HEK293T (cell line): ENCODE results near the gene PACS2.

Experiments
- CTCF ChIA-PET: fragments of 350-600 bp; formaldehyde crosslinking; extraction: SDS; loops from one replicate; lab custom pipeline; 2021; ENCODE audit warnings: antibody characterized with exemption, inconsistent platforms; lab: Yijun Ruan, JAX
- POLR2A ChIA-PET: fragments of 350-600 bp; formaldehyde crosslinking; extraction: SDS; loops from one replicate; lab custom pipeline; 2020; ENCODE audit warnings: antibody characterized with exemption, inconsistent platforms; lab: Yijun Ruan, JAX
- DNase-seq: peaks from one replicate; pipeline ENCODE4 v3.0.0; 2012; ENCODE audit warnings: mixed read lengths; ENCODE audit errors: extremely low spot score
- ARNT ChIP-seq: fragments of 450-650 bp; IDR thresholded peaks from 2 replicates; pipeline ENCODE4 v1.6.1; 2017; ENCODE audit warnings: mild to moderate bottlenecking
- BHLHE40 ChIP-seq: fragments of 450-650 bp; IDR thresholded peaks from 2 replicates; pipeline ENCODE4 v1.6.1; 2016; ENCODE audit warnings: mild to moderate bottlenecking, moderate library complexity, borderline replicate concordance
- CTBP1 ChIP-seq: fragments of 450-650 bp; IDR thresholded peaks from 2 replicates; pipeline ENCODE4 v1.6.1; 2016; ENCODE audit warnings: borderline replicate concordance
- ELF4 ChIP-seq: fragments of 450-650 bp; IDR thresholded peaks from 2 replicates; pipeline ENCODE4 v1.6.1; 2017; ENCODE audit warnings: antibody characterized with exemption
- FOXA1 ChIP-seq: fragments of 450-650 bp; IDR thresholded peaks from 2 replicates; pipeline ENCODE4 v1.6.1; 2016; ENCODE audit warnings: mild to moderate bottlenecking
- FOXK2 ChIP-seq: fragments of 450-650 bp; IDR thresholded peaks from 2 replicates; pipeline ENCODE4 v1.6.1; 2016; ENCODE audit warnings: mild to moderate bottlenecking
- FOXM1 ChIP-seq: fragments of 450-650 bp; IDR thresholded peaks from 2 replicates; pipeline ENCODE4 v1.6.1; 2017; ENCODE audit warnings: mild to moderate bottlenecking, borderline replicate concordance
- HDGF ChIP-seq: fragments of 450-650 bp; IDR thresholded peaks from 2 replicates; pipeline ENCODE4 v1.6.1; 2017; ENCODE audit warnings: antibody characterized with exemption, borderline replicate concordance
- NFRKB ChIP-seq: fragments of 450-650 bp; IDR thresholded peaks from 2 replicates; pipeline ENCODE4 v1.6.1; 2016; ENCODE audit warnings: mild to moderate bottlenecking, moderate library complexity
- PKNOX1 ChIP-seq: fragments of 450-650 bp; IDR thresholded peaks from 2 replicates; pipeline ENCODE4 v1.6.1; 2016
- SP1 ChIP-seq: fragments of 450-650 bp; IDR thresholded peaks from 2 replicates; pipeline ENCODE4 v1.6.1; 2017
- SUZ12 ChIP-seq: fragments of 450-650 bp; IDR thresholded peaks from 2 replicates; pipeline ENCODE4 v1.6.1; 2016; ENCODE audit warnings: mild to moderate bottlenecking
- TARDBP ChIP-seq: fragments of 450-650 bp; IDR thresholded peaks from 2 replicates; pipeline ENCODE4 v1.6.1; 2016
- ZNF384 ChIP-seq: fragments of 450-650 bp; IDR thresholded peaks from 2 replicates; pipeline ENCODE4 v1.6.1; 2016

PACS2 gene

GRCh38 chr14:105446971-105447370 is 132.4 kb downstream of the PACS2 start:
- CTCF ChIA-PET = no interaction called here
- TF ChIP-seq BHLHE40 (no peak), PKNOX1 (no peak), CTBP1 (no peak), SP1 (no peak), ARNT (no peak), FOXA1 (no peak), ELF4 (no peak), FOXM1 (no peak), SUZ12 (no peak), FOXK2 (no peak), ZNF384 (no peak), HDGF (no peak), NFRKB (no peak), TARDBP (no peak)
- DNase-seq = no peak
- POLR2A ChIA-PET = no interaction called here
